Measurements from ENCODE around the gene SEC23A.
"Not testable (repeated sequence)": the region's sequence is repeated elsewhere in the genome, so short reads cannot be mapped to it uniquely, and the experiment has no call there.

The SEC23A gene

GRCh38 chr14:39087493-39087892 is 15.5 kb downstream of the SEC23A start:
- no peak for DNase-seq (ENCODE audit: low read depth)
- no peak overlapping the region for H3K4me3 ChIP-seq (ENCODE audit: control insufficient read depth, low read depth, low read length)
- TF ChIP-seq, protein P1, sequence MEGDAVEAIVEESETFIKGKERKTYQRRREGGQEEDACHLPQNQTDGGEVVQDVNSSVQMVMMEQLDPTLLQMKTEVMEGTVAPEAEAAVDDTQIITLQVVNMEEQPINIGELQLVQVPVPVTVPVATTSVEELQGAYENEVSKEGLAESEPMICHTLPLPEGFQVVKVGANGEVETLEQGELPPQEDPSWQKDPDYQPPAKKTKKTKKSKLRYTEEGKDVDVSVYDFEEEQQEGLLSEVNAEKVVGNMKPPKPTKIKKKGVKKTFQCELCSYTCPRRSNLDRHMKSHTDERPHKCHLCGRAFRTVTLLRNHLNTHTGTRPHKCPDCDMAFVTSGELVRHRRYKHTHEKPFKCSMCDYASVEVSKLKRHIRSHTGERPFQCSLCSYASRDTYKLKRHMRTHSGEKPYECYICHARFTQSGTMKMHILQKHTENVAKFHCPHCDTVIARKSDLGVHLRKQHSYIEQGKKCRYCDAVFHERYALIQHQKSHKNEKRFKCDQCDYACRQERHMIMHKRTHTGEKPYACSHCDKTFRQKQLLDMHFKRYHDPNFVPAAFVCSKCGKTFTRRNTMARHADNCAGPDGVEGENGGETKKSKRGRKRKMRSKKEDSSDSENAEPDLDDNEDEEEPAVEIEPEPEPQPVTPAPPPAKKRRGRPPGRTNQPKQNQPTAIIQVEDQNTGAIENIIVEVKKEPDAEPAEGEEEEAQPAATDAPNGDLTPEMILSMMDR (conservative IDR thresholded peaks at IDR 0.05; ENCODE audit: control insufficient read depth, insufficient read depth, low read depth, low read length): no peak

- TF ChIP-seq, protein P1 (conservative IDR thresholded peaks at IDR 0.05; ENCODE audit: control insufficient read depth, insufficient read depth, low read depth, low read length): no peak
- H3K4me3 ChIP-seq (ENCODE audit: control insufficient read depth, low read depth, low read length): no peak overlapping the region
- DNase-seq (ENCODE audit: low read depth): no peak
These were observed 17.1 kb downstream of the SEC23A start for GRCh38 chr14:39085933-39086332.

DNA sequence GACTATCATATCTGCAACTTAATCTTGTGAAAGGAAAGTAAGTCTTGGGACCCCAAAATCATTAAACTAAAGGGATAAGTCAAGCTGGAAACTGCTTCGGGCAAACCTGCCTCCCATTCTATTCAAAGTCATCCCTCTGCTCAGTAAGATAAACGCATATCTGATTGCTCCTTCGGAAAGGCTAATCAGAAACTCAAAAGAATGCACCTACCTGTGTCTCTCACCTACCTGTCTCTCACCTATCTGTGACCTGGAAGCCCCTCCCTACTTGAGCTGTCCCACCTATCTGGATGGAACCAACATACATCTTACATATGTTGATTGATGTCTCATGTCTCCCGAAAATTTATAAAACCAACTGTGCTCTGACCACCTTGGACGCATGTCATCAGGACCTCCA is 19.9 kb downstream of the SEC23A start:
- H3K4me3 ChIP-seq (ENCODE audit: control insufficient read depth, low read depth, low read length): no peak overlapping the region
- DNase-seq (ENCODE audit: low read depth): no peak
- TF ChIP-seq, protein P1 (conservative IDR thresholded peaks at IDR 0.05; ENCODE audit: control insufficient read depth, insufficient read depth, low read depth, low read length): no peak

DNA sequence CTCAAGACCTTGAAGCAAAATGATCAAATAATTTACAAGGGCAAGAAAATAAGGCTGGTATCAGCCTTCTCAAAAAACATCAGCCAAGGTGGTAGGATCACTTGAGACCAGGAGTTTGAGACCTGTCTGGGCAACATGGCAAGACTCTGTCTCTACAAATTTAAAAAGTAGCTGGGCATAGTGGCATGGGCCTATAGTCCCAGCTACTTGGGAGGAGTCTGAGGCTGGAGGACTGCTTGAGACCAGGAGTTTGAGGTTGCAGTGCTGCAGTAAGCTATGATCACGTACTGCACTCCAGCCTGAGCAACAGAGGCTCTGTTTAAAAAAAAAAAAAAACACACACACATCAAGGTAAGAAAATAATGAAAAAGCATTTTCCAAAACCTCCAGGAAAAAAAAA is 22.1 kb downstream of the SEC23A start:
- DNase-seq (ENCODE audit: low read depth): no peak
- TF ChIP-seq, protein P1 (conservative IDR thresholded peaks at IDR 0.05; ENCODE audit: control insufficient read depth, insufficient read depth, low read depth, low read length): no peak
- no peak overlapping the region for H3K4me3 ChIP-seq (ENCODE audit: control insufficient read depth, low read depth, low read length)

GRCh38 chr14:39071096-39071495 is 31.9 kb downstream of the SEC23A start:
- H3K4me3 ChIP-seq (ENCODE audit: control insufficient read depth, low read depth, low read length): no peak overlapping the region
- TF ChIP-seq, protein P1 (conservative IDR thresholded peaks at IDR 0.05; ENCODE audit: control insufficient read depth, insufficient read depth, low read depth, low read length): no peak
- DNase-seq (ENCODE audit: low read depth): no peak

DNA sequence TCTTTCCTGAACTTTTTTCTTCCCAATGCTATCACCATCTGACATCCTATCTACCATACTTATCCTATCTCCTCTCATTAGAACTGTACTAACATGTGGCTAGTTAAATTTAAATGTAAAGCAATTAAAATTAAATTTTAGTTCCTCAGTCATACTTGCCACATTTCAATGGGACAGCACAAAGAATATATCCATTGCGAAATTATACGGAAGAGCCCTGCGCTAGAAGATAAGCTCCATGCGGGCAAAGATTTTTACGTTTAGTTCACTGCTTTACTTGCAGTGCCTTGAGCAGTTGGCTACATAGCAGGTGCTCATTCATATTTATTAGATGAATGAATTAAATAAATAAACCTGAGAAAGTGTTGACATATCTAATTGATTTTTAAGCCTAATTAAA is 33.1 kb downstream of the SEC23A start:
- H3K4me3 ChIP-seq (ENCODE audit: control insufficient read depth, low read depth, low read length): no peak overlapping the region
- DNase-seq (ENCODE audit: low read depth): no peak
- TF ChIP-seq, protein P1 (conservative IDR thresholded peaks at IDR 0.05; ENCODE audit: control insufficient read depth, insufficient read depth, low read depth, low read length): no peak

DNA sequence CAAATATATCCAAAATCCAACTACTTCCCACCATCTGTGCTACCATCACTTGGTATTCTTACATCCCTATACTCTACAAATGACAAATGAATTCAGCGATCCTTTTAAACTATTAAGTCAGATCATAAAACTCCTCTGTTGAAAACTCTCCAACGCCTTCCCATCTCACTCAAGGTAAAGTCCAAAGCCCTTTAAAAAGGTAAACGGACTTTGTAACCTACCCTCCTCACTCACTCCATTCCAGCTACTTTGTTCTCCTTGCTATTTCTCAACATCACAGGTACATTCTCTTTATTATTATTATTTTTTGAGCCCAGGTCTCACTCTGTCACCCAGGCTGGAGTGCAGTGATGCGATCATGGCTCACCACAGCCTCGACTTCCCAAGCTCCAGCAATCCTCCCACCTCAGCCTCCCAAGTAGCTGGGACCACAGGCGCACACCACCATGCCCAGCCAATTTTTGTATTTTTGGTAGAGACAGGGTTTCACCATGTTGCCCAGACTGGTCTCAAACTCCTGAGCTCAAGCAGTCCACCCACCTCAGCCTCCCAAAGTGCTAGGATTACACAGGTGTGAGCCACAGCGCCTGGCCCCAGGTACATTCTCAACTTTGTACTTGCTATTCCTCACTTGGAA is 33.7 kb downstream of the SEC23A start:
- H3K4me3 ChIP-seq (ENCODE audit: control insufficient read depth, low read depth, low read length); DNase-seq (ENCODE audit: low read depth): not testable (repeated sequence)
